MM.1S (cell line): ENCODE measurements around the gene SIDT1.

Source experiments
- DNase-seq: peaks from one replicate; pipeline ENCODE4 v3.0.0-alpha.2; 2015
- H2AFZ ChIP-seq: fragments of 300-600 bp; sonication (generic); 2 replicates; pipeline ENCODE4 v1.6.0; 2016; ENCODE audit warnings: antibody characterized with exemption, low read length
- H3F3A ChIP-seq: fragments of 300-600 bp; sonication (generic); 2 replicates; pipeline ENCODE4 v1.6.1; 2016; ENCODE audit warnings: mild to moderate bottlenecking, antibody characterized with exemption, low read length, moderate library complexity, mixed read lengths; ENCODE audit not compliant: insufficient read depth
- H3K27ac ChIP-seq: fragments of 300-600 bp; sonication (generic); 2 replicates; pipeline ENCODE4 v1.5.1; 2016; ENCODE audit warnings: mild to moderate bottlenecking, low read length
- H3K27me3 ChIP-seq: fragments of 300-600 bp; sonication (generic); replicated peaks from 2 replicates; pipeline ENCODE4 v1.6.0; 2016; ENCODE audit warnings: low read length; ENCODE audit not compliant: insufficient read depth
- H3K36me3 ChIP-seq: fragments of 300-600 bp; sonication (generic); replicated peaks from 2 replicates; pipeline ENCODE4 v1.6.1; 2016; ENCODE audit warnings: mild to moderate bottlenecking, low read length, mixed read lengths; ENCODE audit not compliant: insufficient read depth
- H3K4me1 ChIP-seq: fragments of 300-600 bp; sonication (generic); 2 replicates; pipeline ENCODE4 v1.6.1; 2016; ENCODE audit warnings: low read length, mixed read lengths
- H3K4me2 ChIP-seq: fragments of 300-600 bp; sonication (generic); 2 replicates; pipeline ENCODE4 v1.6.0; 2016; ENCODE audit warnings: low read depth, low read length
- H3K4me3 ChIP-seq: fragments of 300-600 bp; sonication (generic); 2 replicates; pipeline ENCODE4 v1.5.1; 2016; ENCODE audit warnings: low read length, mixed read lengths
- H3K79me2 ChIP-seq: fragments of 300-600 bp; sonication (generic); 2 replicates; pipeline ENCODE4 v1.6.1; 2016; ENCODE audit warnings: mixed run types, low read length, mixed read lengths
- H3K9ac ChIP-seq: fragments of 300-600 bp; sonication (generic); 2 replicates; pipeline ENCODE4 v1.6.1; 2016; ENCODE audit warnings: low read length, mixed read lengths
- H3K9me2 ChIP-seq: fragments of 300-600 bp; sonication (generic); replicated peaks from 2 replicates; pipeline ENCODE4 v1.6.1; 2016; ENCODE audit warnings: mild to moderate bottlenecking, low read length, mixed read lengths; ENCODE audit not compliant: insufficient read depth
- H3K9me3 ChIP-seq: fragments of 300-600 bp; sonication (generic); replicated peaks from 2 replicates; pipeline ENCODE4 v1.6.1; 2016; ENCODE audit warnings: mild to moderate bottlenecking, low read length, mixed read lengths; ENCODE audit not compliant: insufficient read depth
- H4K20me1 ChIP-seq: fragments of 300-600 bp; sonication (generic); 2 replicates; pipeline ENCODE4 v1.6.1; 2016; ENCODE audit warnings: mild to moderate bottlenecking, low read length, moderate library complexity, mixed read lengths; ENCODE audit not compliant: insufficient read depth
- EZH2 ChIP-seq: fragments of 300-600 bp; sonication (generic); optimal IDR thresholded peaks from 2 replicates; pipeline ENCODE3; 2017; ENCODE audit warnings: low read depth, mild to moderate bottlenecking, antibody characterized with exemption, low read length, mixed read lengths
- EZH2phosphoT487 ChIP-seq: fragments of 300-600 bp; sonication (generic); IDR thresholded peaks from 2 replicates; pipeline ENCODE4 v1.6.1; 2018; ENCODE audit warnings: antibody characterized with exemption, low read length
- TF ChIP-seq, protein P1 (sequence below): fragments of 300-600 bp; sonication (generic); IDR thresholded peaks from 2 replicates; pipeline ENCODE4 v1.5.1; 2016; ENCODE audit warnings: antibody characterized with exemption, low read length, mixed read lengths

The SIDT1 gene

DNA sequence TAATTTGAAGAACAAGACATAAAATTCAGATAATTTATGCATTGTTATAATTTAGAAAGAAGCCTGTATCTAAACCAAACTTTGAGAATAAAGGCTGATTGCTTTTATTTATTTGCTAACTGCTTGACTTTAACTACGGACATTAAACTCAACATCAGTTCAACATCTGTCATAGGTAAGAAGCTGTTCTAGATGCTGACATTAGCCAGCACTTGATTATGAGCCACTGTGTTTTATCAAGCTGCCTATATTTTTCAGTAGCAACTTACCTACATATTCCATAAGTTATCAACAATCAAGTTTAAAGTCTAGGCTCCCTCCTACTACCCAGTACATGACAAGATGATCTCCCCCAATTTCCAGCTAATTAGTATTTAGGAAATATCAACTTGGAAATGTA lies 122.0 kb downstream of the SIDT1 start:
- H3K9me2 ChIP-seq = no peaks in the 10 kb centered on the region
- no peak overlapping the region for H3K27ac ChIP-seq
- H3K4me3 ChIP-seq = no peak overlapping the region
- no peaks in the 10 kb centered on the region for H3K9me3 ChIP-seq
- no peak overlapping the region for H2AFZ ChIP-seq
- no peaks in the 10 kb centered on the region for H3F3A ChIP-seq
- H4K20me1 ChIP-seq = no peaks in the 10 kb centered on the region
- H3K4me1 ChIP-seq = no peaks in the 10 kb centered on the region
- DNase-seq = no peak
- no peaks in the 10 kb centered on the region for H3K27me3 ChIP-seq
- no peak overlapping the region for H3K4me2 ChIP-seq
- H3K36me3 ChIP-seq = no peaks in the 10 kb centered on the region
- H3K9ac ChIP-seq = no peak overlapping the region
- no peaks in the 10 kb centered on the region for H3K79me2 ChIP-seq
- TF ChIP-seq, protein P1, sequence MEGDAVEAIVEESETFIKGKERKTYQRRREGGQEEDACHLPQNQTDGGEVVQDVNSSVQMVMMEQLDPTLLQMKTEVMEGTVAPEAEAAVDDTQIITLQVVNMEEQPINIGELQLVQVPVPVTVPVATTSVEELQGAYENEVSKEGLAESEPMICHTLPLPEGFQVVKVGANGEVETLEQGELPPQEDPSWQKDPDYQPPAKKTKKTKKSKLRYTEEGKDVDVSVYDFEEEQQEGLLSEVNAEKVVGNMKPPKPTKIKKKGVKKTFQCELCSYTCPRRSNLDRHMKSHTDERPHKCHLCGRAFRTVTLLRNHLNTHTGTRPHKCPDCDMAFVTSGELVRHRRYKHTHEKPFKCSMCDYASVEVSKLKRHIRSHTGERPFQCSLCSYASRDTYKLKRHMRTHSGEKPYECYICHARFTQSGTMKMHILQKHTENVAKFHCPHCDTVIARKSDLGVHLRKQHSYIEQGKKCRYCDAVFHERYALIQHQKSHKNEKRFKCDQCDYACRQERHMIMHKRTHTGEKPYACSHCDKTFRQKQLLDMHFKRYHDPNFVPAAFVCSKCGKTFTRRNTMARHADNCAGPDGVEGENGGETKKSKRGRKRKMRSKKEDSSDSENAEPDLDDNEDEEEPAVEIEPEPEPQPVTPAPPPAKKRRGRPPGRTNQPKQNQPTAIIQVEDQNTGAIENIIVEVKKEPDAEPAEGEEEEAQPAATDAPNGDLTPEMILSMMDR = no peak
- TF ChIP-seq EZH2phosphoT487 = no peak

DNA sequence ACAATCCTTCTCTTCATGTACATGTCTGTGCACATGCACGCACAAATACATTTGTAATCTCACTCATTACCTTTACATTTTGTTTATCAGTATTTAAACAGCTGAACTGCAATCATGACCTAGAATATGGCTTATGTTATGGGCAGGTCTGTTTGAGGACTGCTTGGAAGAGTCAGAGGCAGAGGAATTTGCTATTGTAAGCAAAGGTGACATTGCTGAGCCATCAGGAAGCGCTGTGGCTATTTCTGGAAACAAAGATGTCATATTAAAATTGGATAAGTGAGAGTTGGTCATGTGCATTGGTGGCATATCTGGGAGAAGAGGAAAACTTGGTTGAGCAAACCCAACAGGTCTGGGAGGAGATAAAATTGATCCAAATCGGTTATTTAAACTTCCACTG lies 122.5 kb downstream of the SIDT1 start:
- H3K4me1 ChIP-seq = no peaks in the 10 kb centered on the region
- TF ChIP-seq, protein P1 = no peak
- no peak for TF ChIP-seq EZH2phosphoT487
- TF ChIP-seq EZH2 = no peak
- no peak overlapping the region for H3K4me2 ChIP-seq
- DNase-seq = no peak
- H3K27me3 ChIP-seq = no peaks in the 10 kb centered on the region
- H3K4me3 ChIP-seq = no peak overlapping the region
- no peaks in the 10 kb centered on the region for H3K36me3 ChIP-seq
- H2AFZ ChIP-seq = no peak overlapping the region
- no peak overlapping the region for H3K27ac ChIP-seq
- no peaks in the 10 kb centered on the region for H3K9me2 ChIP-seq
- H4K20me1 ChIP-seq = no peaks in the 10 kb centered on the region
- no peaks in the 10 kb centered on the region for H3K9me3 ChIP-seq
- no peaks in the 10 kb centered on the region for H3F3A ChIP-seq
- no peak overlapping the region for H3K9ac ChIP-seq
- H3K79me2 ChIP-seq = no peaks in the 10 kb centered on the region

DNA sequence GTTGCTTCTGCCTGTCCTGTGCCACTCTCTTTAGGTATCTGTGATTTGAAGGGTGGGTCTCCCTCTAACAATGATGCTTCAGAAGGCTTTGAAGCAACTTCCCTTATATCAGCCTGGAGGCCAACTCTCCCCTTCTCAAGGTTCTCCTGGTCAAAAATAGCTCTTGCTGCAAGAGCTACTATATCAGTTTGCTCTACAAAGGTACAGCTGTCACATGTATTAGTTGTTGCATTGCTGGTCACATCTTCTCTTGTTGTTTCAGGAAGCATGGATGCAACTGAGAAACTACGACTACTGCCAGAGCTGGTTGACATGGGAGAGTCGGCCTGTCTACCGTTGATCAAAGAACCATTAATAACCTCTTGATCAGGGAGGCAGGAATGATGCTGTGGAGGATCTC lies 125.8 kb downstream of the SIDT1 start:
- DNase-seq = no peak
- Histone ChIP-seq H3K4me1 (no peaks in the 10 kb centered on the region), H3K36me3 (no peaks in the 10 kb centered on the region), H3K4me2 (no peak overlapping the region), H3K9ac (no peak overlapping the region), H3K4me3 (no peak overlapping the region), H3K27ac (no peak overlapping the region), H2AFZ (no peak overlapping the region), H3K9me2 (no peaks in the 10 kb centered on the region), H3K79me2 (no peaks in the 10 kb centered on the region), H3K27me3 (no peaks in the 10 kb centered on the region), H4K20me1 (no peaks in the 10 kb centered on the region), H3K9me3 (no peaks in the 10 kb centered on the region), H3F3A (no peaks in the 10 kb centered on the region)
- TF ChIP-seq EZH2 (no peak), EZH2phosphoT487 (no peak)
- TF ChIP-seq, protein P1 = no peak
